Hematopoietic multipotent progenitor cell treated with erythropoietin and hydrocortisone succinate and interleukin-3 and kit ligand, for 17 days (in vitro differentiated cells): ENCODE measurements around the gene DMBT1.
A peak's percentile ranks its signal among the peaks of the same experiment; 100 is the strongest.

ENCODE experiments used
- DNase-seq: peaks from one replicate; pipeline ENCODE4 v3.0.0-alpha.2; 2015; ENCODE audit warnings: low spot score

Gene DMBT1

DNA sequence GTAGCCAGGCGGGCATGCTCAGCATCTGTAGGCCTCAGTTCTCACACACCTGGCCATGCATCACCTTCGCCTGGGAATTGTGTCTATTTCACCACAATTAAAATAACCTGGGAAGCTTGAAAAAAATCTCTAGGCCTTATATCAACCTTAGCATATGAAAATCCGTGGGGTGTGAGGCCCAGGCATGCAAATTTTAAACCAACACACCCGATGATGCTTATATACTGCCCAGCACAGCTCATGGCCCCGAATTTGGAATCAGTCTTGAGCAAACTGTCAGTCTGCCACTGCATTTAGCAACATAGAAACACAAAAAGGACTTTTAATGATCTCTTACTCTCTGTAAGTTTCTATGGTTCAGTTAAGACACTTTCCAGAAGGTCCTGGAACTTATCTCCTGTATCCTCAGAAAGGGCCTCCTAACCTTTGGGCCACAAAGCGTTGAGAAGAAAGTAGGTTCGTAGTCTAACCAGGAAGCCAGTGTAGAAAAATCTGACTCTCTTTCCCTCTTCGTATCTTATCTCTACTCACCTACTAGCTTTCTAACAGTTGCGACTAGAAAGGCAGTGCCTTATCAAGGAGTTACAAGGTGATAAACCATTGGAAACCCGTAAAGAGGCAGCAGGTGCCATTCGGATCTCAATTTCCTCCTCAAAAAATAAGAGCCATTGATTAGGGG lies 12.0 kb upstream of the DMBT1 start:
- no peak for DNase-seq

DNA sequence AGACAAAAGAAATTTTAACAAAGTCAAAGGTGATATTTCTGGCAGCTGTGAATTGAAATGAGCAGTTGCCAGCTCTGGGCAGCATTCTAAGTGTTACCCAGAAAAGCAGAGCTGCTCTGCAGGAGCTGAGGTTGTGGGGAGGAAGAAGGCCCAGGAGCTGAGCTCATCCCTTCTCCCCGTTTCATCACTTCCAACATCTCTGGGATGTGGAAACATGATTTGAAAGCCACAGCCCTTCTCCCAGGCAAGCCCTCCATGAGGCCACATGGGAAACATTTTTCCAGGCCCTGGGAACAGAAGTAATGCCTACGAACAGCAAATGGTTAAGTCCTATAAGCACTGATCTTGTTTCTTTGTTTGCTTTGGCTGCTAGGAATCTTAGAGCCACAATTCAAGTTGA lies 10.9 kb upstream of the DMBT1 start:
- DNase-seq: no peak

DNA sequence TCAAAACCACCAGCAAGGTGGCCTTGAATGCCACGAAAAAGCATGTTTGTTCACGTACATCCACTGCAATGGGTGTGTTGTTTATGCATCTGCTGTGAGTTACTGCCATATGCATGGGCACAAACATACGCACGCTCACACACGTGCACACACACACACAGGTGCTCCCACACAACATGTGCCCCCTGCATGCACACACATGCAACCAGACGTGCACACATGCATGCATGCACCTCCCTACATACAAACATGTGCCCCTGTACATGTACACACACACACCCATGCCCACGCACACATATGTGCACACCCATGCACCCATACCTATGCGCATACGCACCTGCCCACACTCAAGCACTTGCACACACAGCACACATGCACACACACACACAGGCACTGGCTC lies 10.1 kb upstream of the DMBT1 start:
- DNase-seq: no peak

DNA sequence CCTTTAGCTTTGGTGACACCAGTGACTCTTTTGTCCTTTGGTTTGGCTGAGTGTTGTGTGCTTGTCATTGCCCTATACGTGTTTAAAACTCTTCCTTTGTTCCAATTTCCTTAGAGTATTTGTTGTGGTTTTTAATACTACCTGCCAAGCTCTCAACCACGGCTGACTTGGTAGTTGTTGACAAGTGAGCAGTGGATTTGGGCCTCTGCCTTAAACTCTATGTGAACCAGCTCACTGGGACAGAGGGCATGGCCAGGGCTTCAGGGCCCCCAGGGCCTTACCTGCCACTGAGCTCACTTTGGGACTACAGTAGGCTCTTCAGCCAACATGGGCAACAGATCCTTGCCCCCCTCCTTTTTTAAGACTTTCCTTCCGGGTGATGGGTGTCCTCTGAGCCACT lies 9.6 kb upstream of the DMBT1 start:
- DNase-seq: no peak

DNA sequence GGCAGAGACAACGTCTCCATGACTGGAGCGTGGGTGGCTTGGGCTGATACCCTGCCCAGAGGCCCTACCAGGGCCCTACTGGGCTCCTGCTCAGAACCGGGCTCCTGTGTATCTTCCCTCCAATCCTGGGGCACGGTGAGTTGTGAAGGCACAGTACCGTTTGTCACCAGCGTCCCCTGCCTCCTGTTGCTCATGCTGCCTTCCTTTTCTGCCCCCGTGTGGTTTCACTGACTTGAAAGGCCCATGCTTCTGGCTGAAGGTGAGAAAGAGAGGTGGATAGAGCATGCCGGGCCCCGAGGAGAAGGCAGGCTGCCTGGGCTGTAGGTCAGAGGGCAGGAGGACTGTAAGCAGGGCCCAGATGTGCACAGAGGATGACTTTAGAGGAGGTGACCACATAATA lies 9.1 kb upstream of the DMBT1 start:
- DNase-seq: no peak

DNA sequence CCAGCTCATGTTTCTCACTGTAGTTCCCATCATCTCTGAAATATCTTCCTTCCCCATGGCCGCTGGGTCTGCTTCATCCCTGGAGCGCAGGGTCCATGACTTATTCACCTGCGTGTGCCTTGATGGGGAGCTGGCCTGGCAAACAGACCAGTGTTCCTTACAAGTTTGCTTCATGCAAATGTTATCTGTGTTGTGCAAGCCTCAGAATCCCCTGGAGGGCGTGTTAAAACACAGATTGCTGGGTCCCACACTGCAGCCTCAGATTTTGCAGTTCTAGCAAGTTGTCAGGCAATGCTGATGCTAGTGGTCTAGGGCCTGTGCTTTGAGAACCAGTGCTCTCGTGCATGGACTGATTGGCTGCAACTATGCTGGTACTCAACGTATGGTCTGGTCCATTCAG lies 7.2 kb upstream of the DMBT1 start:
- no peak for DNase-seq

DNA sequence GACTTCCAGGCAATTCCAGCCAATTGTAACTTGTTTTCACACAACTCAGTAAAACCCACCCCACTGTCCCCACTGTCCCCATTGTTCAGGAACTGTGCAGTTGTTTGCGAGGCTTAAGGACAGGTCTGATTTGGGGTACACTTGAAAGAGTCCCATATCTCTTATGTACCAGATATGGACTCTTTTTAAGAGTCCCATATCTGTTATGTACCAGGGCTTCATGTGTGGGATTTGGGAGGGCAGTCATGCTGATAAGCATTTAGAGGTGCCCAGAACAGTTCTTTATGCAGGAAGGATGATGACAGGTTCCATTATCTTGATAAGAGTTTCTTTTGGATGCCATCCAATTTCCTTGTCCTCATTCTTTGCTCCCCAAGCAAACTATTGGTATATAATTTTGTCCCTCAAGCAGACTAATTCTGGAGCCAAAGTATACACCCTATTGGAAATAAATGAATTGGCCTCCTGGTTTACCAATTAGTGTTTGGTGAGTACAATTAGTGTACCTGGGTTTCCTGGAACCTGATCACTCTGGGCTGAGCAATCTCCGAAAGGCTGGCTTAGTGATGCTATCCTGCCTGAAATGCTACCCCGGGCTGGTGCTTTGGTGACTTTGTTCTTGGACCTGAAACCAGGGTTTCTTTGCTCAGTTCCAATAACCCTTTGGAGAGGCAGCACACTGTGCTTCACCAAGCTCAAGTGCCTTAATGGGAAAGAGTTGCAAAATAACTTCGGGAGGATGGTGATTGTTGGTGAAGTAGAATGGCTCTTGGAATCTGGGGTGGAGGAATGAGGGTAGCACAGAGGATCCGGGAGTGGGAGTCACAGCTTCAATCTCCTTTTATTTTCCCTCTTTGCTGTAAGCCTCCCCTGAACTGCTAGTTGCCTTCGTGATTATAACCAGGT lies 6.2 kb upstream of the DMBT1 start:
- no peak for DNase-seq

DNA sequence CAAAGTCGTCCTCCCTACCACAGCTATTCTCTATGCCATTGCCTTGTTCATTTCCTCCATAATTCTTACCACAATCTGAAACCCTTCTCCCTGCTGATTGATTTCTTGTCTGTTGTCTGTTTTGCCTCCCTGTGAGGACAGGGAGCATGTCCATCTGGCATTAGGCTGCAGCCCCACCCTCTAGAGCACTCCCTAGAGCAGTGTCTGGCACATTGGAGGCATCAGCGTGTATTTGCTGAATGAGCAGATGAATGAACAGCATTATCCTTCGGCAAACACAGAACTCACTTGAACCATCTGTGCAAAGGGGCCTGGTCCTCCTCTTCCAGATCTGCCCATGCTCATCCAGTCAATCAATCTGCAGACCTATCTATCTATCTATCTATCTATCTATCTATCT lies 5.1 kb upstream of the DMBT1 start:
- no peak for DNase-seq

DNA sequence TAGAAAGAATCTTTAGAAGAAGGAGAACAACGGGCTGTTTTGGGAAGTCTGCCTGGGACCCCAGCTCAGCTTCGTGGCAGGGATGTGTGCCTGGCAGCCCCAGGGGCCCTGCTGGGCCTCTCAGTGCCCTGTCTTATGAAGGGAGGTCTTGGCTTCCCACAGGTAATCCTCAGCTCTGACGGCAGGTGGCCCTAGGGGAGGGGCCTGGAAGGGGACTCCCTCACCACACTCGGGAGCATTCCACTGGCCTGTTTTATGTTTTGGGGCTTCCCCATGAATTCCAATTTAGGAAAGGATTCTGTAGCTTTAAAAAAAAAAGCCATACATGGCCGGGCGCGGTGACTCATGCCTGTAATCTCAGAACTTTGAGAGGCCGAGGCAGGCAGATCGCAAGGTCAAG lies 3.0 kb upstream of the DMBT1 start:
- DNase-seq: no peak

DNA sequence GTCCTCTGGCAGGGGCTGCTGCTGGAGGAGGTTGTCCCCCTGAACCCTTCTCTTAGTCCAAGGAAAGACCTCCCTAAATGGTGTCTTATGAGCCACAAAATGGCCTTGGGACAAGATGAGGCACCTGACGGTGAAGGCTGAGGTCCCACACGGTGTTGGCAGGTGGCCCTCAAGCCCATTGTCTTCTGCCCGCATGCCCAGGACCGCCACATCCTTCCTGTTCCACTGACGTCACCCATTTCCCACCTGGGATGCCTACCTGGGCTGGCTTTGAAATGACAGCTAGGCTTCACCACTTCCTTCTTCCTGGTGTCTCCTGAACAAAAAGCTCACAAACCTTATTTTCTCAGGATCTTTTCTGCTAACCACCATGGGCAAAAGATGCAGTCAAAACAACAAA lies 2.1 kb upstream of the DMBT1 start:
- DNase-seq: no peak

DNA sequence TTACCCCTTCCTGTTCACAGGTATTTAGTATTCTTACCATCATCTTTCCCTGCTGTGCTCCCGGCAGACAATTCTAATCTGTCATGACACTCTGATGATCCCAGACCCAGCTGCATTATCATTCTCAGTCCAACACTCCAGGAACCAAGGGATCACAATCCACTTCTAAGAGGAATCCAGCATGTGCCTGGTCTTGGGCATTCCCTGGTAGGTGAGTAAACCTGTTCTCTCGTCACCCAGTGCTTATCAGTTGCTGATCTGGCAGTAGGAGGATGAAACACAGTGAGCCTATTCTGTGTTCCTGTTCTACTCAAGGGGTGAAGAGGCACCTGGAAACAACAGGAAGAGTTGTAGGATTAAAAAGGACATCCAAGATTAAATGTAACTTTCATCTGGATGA lies 1.3 kb upstream of the DMBT1 start:
- no peak for DNase-seq

DNA sequence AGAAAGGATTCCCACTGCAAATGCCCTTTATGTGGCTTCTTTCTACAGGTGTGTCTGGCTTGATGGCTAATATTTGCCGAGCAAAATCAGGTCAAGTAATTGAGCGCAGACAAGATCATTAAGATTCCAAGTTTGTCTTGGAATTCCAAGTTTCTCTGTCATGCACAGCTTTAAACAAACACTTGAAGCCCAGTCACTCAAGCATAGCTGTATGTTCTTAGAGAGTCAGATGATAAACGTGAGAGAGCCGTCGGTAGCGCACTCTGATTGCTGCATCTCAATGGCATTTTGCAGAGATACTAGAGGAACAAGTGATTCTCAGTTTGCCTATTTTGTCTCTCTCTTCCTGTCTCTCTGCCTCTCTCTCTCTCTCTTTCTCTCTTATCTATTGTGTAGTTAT lies 658 bp downstream of the DMBT1 start:
- no peak for DNase-seq

DNA sequence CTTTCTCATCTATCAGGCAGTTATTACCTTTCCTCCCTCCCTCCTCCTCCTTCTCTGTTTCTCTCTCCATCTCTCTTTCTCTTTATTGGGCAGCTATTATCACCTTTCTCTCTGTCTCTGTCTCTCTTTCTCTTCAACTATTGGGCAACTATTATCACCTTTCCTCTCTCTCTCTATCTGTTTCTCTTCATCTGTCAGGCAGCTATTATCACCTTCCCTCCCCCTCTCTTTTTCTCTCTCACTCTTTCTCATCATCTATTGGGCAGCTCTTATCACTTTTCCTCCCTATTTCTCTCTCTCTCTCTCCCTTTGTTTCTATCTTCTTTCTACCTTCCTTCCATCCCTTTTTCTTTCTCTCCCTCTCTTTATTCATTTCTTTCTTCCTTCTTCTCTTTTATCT lies 1.2 kb downstream of the DMBT1 start:
- DNase-seq: no peak

DNA sequence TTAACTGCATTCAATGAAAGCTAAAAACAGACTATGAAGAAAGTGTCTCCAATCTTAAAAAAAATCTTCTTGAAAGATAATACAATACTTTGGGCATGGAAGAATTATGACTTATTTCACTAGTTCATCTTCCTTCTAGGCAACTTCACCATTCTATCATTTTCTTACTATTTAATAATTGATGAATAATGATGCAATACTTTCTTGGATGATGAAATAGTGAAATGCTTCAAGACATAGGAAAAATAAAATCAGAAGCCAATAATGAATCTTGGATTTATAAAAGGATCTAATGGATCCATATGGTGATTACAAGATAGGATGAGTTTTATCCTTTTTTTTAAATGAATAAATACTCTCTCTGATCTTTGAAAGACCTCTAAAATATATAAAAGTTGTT lies 4.4 kb downstream of the DMBT1 start:
- no peak for DNase-seq

DNA sequence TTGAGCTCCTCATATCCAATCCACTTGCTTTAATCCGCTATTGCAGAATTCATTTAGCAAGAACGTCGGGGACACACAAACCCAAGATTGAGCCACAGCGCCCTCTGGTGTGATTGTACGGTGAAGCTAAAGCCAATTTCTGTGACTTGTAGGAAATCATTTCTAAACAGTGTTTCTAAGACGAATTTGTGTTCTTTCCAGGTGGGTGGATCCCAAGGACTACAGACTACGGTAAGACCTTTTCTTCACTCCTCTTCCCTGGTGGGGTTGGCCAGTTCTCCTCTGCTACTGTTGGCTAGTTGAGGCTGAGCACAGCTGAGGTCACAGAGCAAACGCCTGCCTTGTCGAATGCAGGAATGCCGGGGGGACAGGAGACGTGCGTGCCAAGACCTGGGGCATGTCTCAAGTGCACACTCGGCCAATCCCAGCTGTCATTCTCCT lies 5.2 kb downstream of the DMBT1 start:
- peak; percentile 22 for DNase-seq

DNA sequence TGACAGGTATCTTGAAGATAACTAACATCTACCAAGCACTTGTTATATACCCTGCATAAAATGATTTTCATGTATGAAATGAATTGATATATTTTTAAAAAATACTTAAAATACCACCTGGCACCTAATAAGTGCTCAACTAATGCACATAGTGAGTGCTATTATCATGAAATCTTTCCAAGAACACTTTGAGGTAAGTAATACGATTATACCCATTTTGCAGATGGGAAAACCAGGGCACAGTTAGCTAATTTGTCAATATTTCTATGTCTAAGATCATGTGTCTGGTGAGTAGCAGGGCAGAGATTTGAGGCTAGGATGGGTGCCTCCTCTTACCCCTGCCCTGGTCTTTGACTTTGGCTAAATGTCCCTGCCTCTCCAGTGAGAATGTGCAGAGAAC lies 6.1 kb downstream of the DMBT1 start:
- no peak for DNase-seq

DNA sequence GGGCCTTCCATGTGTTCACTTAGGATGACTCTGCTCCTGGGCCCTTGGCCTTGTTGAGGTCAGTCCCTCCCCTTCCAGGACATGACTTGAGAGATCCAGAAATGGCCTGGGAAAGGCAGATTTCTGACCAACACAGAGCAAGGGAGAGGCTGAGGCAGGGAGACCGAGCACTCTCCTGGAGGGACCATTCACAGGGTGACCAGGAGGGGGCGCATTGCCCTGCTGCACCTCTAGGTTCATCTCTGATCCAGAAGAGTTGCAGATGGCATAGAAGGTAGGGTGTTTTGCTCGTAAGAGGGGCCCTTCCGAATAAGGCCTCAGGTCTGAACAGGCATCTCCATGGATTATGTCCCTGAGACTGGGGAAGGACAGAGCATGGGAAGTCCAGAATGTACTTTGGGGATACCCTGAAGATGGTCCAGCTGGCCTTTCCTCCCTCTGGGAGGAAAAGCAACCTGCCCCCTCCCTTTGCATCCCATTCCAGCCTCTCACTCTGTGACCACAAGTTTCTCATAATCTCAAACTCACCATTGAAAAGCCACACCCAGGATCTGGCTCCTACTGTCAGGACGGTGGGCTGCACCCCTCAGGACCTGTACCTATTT lies 6.6 kb downstream of the DMBT1 start:
- peak; percentile 6 for DNase-seq

DNA sequence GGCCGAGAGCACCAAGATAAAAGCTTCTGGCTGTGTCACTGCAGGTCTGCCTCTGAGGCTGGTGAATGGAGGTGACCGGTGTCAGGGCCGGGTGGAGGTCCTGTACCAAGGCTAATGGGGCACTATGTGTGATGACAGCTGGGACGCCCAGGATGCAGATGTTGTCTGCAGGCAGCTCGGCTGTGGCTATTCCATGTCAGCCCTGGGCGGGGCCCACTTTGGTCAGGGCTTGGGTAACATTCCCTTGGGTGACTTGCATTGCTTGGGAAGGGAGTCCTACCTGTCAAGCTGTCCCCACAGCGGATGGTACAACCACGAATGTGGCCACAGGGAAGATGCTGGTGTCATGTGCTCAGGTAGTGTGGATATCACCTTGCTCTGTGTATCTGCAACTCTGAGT lies 8.0 kb downstream of the DMBT1 start:
- no peak for DNase-seq

DNA sequence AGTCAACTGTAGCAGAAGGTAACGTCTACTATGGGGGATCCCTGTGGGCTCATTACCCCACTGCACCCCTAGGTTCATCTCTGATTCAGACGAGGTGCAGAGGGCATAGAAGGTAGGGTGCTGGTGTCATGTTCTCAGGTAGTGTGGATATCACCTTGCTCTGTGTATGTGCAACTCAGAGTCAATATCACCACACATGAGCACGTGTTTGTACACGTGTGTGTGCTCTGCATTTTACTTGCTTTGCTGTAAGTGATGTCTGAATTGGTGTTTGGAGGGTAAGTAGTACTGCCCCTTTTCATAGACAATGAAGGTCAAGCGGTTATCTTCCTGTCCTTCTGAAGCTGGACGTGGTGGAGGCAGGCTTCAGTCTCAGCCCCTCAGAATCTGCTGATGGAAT lies 10.4 kb downstream of the DMBT1 start:
- DNase-seq: no peak

DNA sequence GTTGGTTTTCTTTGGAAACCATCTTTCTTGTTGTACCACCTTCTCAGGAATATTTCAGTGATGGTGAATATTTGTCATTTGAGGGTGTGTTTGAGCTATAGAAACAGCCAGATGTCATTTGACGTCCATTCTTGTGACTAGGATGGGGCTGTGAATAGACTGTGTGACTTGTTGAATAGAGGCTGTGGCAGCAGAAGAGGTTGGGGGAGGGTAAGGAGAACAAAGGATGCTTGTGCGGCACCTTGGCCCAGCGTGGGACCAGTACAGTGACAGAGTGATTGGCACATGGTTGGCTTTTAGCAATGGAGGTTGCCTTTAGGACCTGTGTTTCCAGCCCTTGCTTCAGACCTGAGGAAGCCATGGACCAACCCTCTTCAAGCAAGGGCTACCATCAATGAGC lies 11.3 kb downstream of the DMBT1 start:
- DNase-seq: no peak

DNA sequence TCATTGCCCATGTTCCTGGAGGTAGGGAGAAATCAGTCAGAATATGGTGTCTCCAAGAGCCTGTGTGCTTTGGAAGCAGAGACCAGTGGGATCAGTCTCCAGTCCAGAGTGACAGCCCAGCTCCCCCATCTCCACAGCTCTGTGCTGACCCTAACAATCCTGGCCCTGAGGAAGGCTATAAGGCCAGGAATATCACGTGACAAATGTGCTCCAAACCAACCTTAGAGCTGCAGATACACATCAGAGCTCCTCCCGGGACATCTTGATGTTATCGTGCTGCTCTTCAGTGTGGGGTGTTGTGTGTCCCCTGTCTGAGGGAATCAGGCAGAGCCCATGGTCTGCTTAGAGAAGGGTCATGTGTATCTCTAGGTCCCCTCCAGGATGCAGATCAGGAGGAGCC lies 15.2 kb downstream of the DMBT1 start:
- DNase-seq: no peak

DNA sequence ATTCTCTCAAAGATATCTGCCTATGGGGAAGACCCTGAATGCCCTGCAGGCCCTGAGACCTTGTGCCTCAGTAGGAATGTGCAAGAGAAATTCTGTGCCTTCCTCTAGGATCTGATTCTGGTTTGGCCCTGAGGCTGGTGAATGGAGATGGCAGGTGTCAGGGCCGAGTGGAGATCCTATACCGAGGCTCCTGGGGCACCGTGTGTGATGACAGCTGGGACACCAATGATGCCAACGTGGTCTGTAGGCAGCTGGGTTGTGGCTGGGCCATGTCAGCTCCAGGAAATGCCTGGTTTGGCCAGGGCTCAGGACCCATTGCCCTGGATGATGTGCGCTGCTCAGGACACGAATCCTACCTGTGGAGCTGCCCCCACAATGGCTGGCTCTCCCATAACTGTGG lies 15.7 kb downstream of the DMBT1 start:
- DNase-seq: no peak

DNA sequence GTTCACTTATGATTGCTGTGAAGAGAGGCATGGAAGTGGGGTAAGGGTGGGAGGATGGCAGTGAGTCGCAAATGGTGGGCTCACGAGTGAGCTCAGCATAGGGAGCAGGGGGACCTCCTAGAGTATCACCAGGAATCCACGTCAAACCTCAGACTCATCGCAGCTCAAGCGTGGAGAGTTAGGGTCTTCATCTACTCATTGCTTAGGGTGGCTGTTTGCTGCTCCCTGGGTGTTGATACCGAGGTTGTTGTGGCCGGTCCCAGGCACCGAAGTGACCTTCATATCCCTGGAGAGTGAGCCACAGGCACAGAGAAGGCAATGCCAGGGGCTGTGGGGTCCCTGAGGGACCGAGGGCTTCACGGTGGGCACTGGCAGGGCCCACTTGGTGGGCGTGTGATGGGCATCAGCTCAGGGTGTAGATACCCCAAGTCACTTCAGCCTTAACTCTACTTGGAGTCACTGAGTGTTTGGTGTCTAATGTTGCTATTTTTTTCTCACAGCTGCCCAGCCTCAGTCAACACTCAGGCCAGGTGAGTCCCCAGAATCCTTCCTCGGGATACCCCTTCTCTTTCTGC lies 16.8 kb downstream of the DMBT1 start:
- no peak for DNase-seq
